Measurements from ENCODE around the gene CYP2A7.
"Not testable (repeated sequence)": the region's sequence is repeated elsewhere in the genome, so short reads cannot be mapped to it uniquely, and the experiment has no call there.

GRCh38 chr19:40874874-40875273 is 7.2 kb downstream of the CYP2A7 start:
- not testable (repeated sequence) for TF ChIP-seq POLR2A (IDR thresholded peaks at IDR 0.05; ENCODE audit: low read depth, low read length); POLR2AphosphoS5 (IDR thresholded peaks at IDR 0.05; ENCODE audit: low read depth, low read length); TAF1 (IDR thresholded peaks at IDR 0.05; ENCODE audit: borderline replicate concordance, low read depth, low read length)
